ENCODE measurements around the gene PDE4A. TPM values are rescaled to one million over a fixed set of nuclear protein-coding genes. Genes with fewer than 3 reads are reported as not detected.

The PDE4A gene
- total RNA-seq, 1 experiment from 2014 or later: 3.7 TPM

- Histone ChIP-seq H3K9me3 (replicated peaks) (no peaks in the 10 kb centered on the region), H3K27me3 (0 out of 2 replicates have a peak, but pooled peaks cover 3% of the 10 kb centered on the region), H3K4me1 (peaks cover 11% of the 10 kb centered on the region), H3K36me3 (no peaks in the 10 kb centered on the region), H3K27ac (no peak overlapping the region), H3K4me3 (no peak overlapping the region)
- no peak for DNase-seq
Observed at GRCh38 chr19:10412257-10412977, 7.9 kb upstream of the PDE4A start.

GRCh38 chr19:10416083-10416379 is 4.3 kb upstream of the PDE4A start:
- no peaks in the 10 kb centered on the region for H3K9me3 ChIP-seq (replicated peaks)
- no peaks in the 10 kb centered on the region for H3K36me3 ChIP-seq
- no peaks in the 10 kb centered on the region for H3K27me3 ChIP-seq
- H3K4me1 ChIP-seq: peaks cover 16% of the 10 kb centered on the region
- peak overlapping the region; percentile 54 for H3K4me3 ChIP-seq
- H3K27ac ChIP-seq: no peak overlapping the region
- no peak for DNase-seq

GRCh38 chr19:10416380-10417257 is 3.7 kb upstream of the PDE4A start:
- Histone ChIP-seq H3K27me3 (no peaks in the 10 kb centered on the region), H3K4me1 (peaks cover 19% of the 10 kb centered on the region), H3K36me3 (no peaks in the 10 kb centered on the region), H3K9me3 (replicated peaks) (no peaks in the 10 kb centered on the region), H3K4me3 (peak overlapping the region; percentile 54), H3K27ac (no peak overlapping the region)
- peak; percentile 89 to 91 for DNase-seq

- H3K4me3 ChIP-seq: no peak overlapping the region
- H3K9me3 ChIP-seq (replicated peaks): no peaks in the 10 kb centered on the region
- no peak overlapping the region for H3K27ac ChIP-seq
- H3K27me3 ChIP-seq: no peaks in the 10 kb centered on the region
- no peaks in the 10 kb centered on the region for H3K36me3 ChIP-seq
- H3K4me1 ChIP-seq: peaks cover 17% of the 10 kb centered on the region; the same call in 1 of the 2 replicates
- no peak for DNase-seq
Observed at GRCh38 chr19:10417541-10418234, 2.6 kb upstream of the PDE4A start.

GRCh38 chr19:10418235-10418484 is 2.2 kb upstream of the PDE4A start:
- H3K4me3 ChIP-seq: no peak overlapping the region
- H3K27me3 ChIP-seq: no peaks in the 10 kb centered on the region
- H3K4me1 ChIP-seq: peaks cover 17% of the 10 kb centered on the region; the same call in 1 of the 2 replicates
- no peaks in the 10 kb centered on the region for H3K36me3 ChIP-seq
- DNase-seq: peak in 1 of 2 experiments; percentile 19
- no peaks in the 10 kb centered on the region for H3K9me3 ChIP-seq (replicated peaks)
- no peak overlapping the region for H3K27ac ChIP-seq

GRCh38 chr19:10418485-10419199 is 1.7 kb upstream of the PDE4A start:
- DNase-seq: peak; percentile 36 to 41
- peaks cover 17% of the 10 kb centered on the region; the same call in 1 of the 2 replicates for H3K4me1 ChIP-seq
- H3K4me3 ChIP-seq: peak overlapping the region; percentile 64
- H3K36me3 ChIP-seq: no peaks in the 10 kb centered on the region
- no peaks in the 10 kb centered on the region for H3K27me3 ChIP-seq
- H3K9me3 ChIP-seq (replicated peaks): no peaks in the 10 kb centered on the region
- no peak overlapping the region for H3K27ac ChIP-seq

GRCh38 chr19:10419200-10419645 is 1.1 kb upstream of the PDE4A start:
- Histone ChIP-seq H3K4me1 (peaks cover 17% of the 10 kb centered on the region; the same call in 1 of the 2 replicates), H3K27me3 (no peaks in the 10 kb centered on the region), H3K4me3 (peak overlapping the region; percentile 64), H3K27ac (peak overlapping the region; percentile 1; the same call in 1 of the 2 replicates), H3K9me3 (replicated peaks) (no peaks in the 10 kb centered on the region), H3K36me3 (no peaks in the 10 kb centered on the region)
- DNase-seq: peak in 1 of 2 experiments; percentile 35

GRCh38 chr19:10419646-10420443 is 493 bp upstream of the PDE4A start:
- Histone ChIP-seq H3K4me3 (peak overlapping the region; percentile 64), H3K27me3 (no peaks in the 10 kb centered on the region), H3K36me3 (no peaks in the 10 kb centered on the region), H3K4me1 (peaks cover 17% of the 10 kb centered on the region; the same call in 1 of the 2 replicates), H3K9me3 (replicated peaks) (no peaks in the 10 kb centered on the region), H3K27ac (peak overlapping the region; percentile 1; the same call in 1 of the 2 replicates)
- DNase-seq: peak; percentile 90 to 94

GRCh38 chr19:10421240-10422045 is 1.1 kb downstream of the PDE4A start:
- no peaks in the 10 kb centered on the region for H3K36me3 ChIP-seq
- H3K4me3 ChIP-seq: peak overlapping the region; percentile 64
- no peak for DNase-seq
- H3K27me3 ChIP-seq: no peaks in the 10 kb centered on the region
- H3K27ac ChIP-seq: no peak overlapping the region; the same call in 1 of the 2 replicates
- H3K4me1 ChIP-seq: peaks cover 22% of the 10 kb centered on the region
- H3K9me3 ChIP-seq (replicated peaks): no peaks in the 10 kb centered on the region

- DNase-seq: no peak
- Histone ChIP-seq H3K4me3 (peak overlapping the region; percentile 64; the same call in 1 of the 2 replicates), H3K4me1 (peaks cover 22% of the 10 kb centered on the region), H3K27ac (no peak overlapping the region), H3K27me3 (no peaks in the 10 kb centered on the region), H3K36me3 (no peaks in the 10 kb centered on the region), H3K9me3 (replicated peaks) (no peaks in the 10 kb centered on the region)
Observed at GRCh38 chr19:10422046-10422461, 1.7 kb downstream of the PDE4A start.

GRCh38 chr19:10422846-10423245 is 2.5 kb downstream of the PDE4A start:
- Histone ChIP-seq H3K4me1 (peaks cover 21% of the 10 kb centered on the region), H3K4me3 (no peak overlapping the region), H3K9me3 (replicated peaks) (no peaks in the 10 kb centered on the region), H3K27me3 (no peaks in the 10 kb centered on the region), H3K36me3 (no peaks in the 10 kb centered on the region), H3K27ac (no peak overlapping the region)
- no peak for DNase-seq

- no peaks in the 10 kb centered on the region for H3K27me3 ChIP-seq
- H3K4me3 ChIP-seq: peak overlapping the region; percentile 53
- H3K36me3 ChIP-seq: no peaks in the 10 kb centered on the region
- peak; percentile 83 to 88 for DNase-seq
- H3K9me3 ChIP-seq (replicated peaks): no peaks in the 10 kb centered on the region
- H3K4me1 ChIP-seq: peaks cover 14% of the 10 kb centered on the region
- peak overlapping the region; percentile 60; the same call in 1 of the 2 replicates for H3K27ac ChIP-seq
Observed at GRCh38 chr19:10424011-10424637, 3.8 kb downstream of the PDE4A start.

GRCh38 chr19:10427169-10427568 is 6.8 kb downstream of the PDE4A start:
- no peaks in the 10 kb centered on the region for H3K9me3 ChIP-seq (replicated peaks)
- H3K4me1 ChIP-seq: peaks cover 8% of the 10 kb centered on the region
- no peak overlapping the region for H3K4me3 ChIP-seq
- DNase-seq: no peak
- no peak overlapping the region for H3K27ac ChIP-seq
- H3K27me3 ChIP-seq: no peaks in the 10 kb centered on the region
- no peaks in the 10 kb centered on the region for H3K36me3 ChIP-seq
